HG03520 (cell line): Measurements from ENCODE around the gene SLC1A4.
"Not testable (repeated sequence)": the region's sequence is repeated elsewhere in the genome, so short reads cannot be mapped to it uniquely, and the experiment has no call there.

Experiments used
- ATAC-seq: cut with Tn5 transposase; IDR thresholded peaks from one replicate; pipeline ENCODE4 v1.9.1; 2021; ENCODE audit warnings: mild to moderate bottlenecking, moderate library complexity; ENCODE audit not compliant: unreplicated experiment

The SLC1A4 gene

GRCh38 chr2:64963138-64963537 is 26.1 kb upstream of the SLC1A4 start:
- not testable (repeated sequence) for ATAC-seq

DNA sequence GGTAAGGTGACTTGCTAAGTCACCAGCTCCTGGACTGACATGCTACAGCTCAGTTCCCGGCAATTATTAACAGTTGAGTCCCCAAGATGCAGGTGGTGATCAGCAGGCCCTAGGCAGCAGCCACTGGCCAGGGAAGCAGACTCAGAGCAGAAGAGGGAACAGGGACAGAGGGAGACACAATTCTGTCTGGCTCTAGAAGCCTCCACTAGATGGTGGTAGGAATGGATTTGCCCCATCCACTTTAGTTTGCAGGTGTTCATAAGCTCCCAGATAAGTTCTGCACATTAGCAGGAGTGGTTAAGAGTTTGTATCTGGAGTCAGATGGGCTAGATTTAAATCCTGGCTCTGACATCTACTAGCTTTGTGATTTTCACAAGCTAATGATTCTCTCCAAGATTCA is 25.5 kb upstream of the SLC1A4 start:
- ATAC-seq = no peak

DNA sequence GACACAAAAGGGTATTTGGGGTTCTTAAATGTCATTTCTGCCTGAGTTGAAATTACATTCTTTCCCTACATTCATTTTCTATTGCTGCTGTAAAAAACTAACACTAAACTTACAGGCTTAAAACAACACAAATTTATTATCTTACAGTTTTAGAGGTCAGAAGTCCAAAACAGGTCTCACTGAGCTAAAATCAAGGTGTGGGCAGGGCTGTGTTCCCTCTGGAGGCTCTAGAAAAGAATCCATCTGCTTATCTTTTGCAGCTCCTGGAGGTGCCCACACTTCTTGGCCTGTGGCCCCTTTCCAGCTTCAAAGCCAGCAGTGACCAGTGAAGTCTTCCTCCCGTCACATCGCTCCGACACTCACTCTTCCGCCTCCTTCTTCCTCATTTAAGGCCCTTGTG is 23.2 kb upstream of the SLC1A4 start:
- no peak for ATAC-seq

DNA sequence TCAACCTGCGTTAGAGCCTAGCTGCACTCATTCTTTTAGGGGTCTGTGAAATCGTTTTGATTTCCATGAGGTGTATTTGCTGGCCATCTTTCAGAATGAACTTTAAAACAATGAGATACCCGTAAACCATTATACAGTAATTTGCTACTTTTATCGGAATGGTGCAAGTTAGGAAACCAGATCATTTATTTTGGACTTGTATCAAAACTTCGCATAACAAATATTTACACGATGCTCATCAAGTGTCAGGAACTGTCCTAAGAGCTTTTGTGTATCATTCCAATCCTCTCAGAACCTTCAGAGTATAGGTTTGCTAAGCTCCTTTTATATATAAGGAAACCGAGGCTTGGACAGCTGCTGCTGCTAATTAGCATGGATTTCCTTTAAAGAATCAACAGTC is 22.4 kb upstream of the SLC1A4 start:
- ATAC-seq = no peak

DNA sequence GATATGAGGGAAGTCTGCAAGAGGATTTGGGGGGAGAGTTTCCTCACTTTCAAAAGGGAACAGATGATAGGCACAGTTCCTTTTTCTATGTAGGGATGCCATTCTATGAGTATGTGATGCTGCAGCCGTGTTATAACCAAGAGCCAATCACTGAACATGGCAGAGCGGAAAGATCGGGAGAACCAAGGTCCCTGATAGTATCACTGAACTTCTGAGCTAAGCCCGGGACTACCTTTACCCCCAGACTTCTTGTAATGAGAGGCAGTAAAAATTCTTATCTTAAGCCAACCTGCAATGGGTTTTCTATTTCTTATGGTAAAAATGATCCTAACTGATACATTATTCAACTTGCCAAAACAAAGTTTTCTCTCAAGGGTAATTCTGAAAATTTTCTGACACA is 21.6 kb upstream of the SLC1A4 start:
- no peak for ATAC-seq

GRCh38 chr2:64969086-64969485 is 20.1 kb upstream of the SLC1A4 start:
- not testable (repeated sequence) for ATAC-seq

DNA sequence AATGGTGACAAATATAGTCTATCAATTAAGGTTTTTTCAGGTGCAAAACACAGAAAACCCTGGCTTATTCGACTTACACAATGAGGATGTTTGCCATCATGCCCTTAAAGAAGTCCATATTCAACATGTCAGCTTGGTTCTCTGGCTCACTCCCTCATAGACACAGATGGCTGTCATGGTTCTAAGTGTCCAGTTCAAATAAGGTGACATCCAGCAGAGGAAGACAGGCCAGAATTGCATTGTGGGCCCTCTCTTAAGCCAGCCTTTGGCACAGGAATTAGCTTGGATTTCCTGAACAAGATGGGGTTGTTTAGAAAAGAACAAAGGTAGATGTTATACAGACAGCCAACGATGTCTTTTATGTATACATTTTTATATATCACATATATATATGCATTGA is 18.7 kb upstream of the SLC1A4 start:
- no peak for ATAC-seq

DNA sequence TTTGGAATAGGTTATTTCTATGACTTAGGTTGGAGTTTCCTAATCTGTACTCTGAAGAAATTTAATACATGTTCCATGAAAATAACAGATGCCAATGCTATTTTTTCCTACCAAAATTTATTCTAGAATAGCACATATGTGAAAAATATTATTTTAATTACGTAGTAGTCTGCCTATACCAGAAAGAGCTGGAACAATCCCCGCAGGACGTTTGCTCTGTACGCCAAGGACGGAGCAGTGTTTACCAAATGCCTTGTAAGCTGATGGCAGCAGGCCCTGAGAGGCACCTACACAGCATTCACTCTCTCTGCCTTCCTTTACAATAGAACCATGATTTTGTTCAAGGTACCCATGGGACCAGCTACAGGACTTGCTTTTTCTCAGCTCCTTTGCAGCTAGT is 16.8 kb upstream of the SLC1A4 start:
- ATAC-seq = no peak

DNA sequence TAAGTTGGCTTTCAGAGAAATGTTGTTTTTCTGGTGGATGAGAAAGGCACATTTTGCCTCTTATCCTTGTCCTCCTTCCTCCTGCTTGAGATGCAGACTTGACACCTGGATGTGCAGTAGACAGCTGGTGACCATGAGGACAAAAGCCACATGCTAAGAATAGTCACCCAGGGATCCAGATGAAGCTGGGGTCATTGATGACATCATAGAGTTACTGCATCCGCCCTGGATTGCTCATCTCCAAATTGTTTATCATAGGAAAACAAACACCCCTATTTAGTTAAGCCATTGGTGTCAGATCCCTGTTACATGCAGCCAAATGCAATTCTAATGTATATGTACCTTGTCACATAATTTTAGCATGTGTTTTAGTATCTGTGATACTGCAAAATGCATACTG is 16.3 kb upstream of the SLC1A4 start:
- ATAC-seq = no peak

DNA sequence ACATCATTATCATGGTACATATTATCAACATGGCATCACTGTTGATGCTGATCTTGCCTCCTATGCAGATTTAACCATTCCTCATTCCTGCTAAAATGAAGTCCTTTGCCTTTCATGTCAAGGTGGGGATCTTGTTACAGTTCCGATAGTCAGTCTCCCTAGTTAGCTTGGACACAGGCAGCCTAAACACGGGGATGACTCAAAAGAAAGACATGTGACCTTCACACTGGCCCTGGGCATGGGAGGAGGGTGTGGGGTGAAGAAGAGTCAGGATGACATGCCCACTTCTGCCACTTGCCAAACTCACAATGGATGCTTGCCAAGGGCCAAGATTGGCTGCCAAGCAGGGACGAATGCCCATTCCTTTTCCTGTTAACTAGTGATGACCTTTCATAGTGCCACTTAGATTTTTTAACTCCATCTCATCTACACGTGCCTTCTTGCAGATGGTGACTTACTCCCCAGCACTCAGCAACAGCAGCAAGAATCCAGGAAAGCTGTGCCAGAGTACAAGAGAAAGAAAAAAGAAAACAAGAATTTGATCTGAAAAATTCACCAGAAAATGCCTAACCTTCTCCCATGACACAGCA is 13.9 kb upstream of the SLC1A4 start:
- ATAC-seq = no peak

DNA sequence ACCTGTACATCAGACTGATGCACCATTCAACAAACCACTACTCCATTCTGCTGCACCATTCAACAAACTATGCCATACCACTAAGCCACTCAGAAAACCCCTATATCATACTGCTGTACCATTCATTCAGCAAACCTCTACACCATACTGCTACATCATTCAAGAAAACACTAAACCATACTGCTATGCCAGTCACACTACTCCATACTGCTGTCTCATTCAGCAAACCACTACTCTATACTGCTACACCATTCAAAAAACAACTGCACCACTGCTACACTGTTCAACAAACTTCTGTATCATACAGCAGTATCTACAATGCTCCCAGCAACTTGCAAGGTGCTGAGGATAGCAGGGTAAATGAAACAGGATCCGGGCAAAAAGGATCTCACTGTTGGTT is 12.9 kb upstream of the SLC1A4 start:
- ATAC-seq = no peak

- ATAC-seq = no peak
These were observed 10.5 kb upstream of the SLC1A4 start for GRCh38 chr2:64978514-64979268.

- no peak for ATAC-seq
These were observed 9.5 kb upstream of the SLC1A4 start for GRCh38 chr2:64979744-64980143.

GRCh38 chr2:64980183-64980582 is 9.0 kb upstream of the SLC1A4 start:
- ATAC-seq = no peak

GRCh38 chr2:64982311-64982857 is 6.8 kb upstream of the SLC1A4 start:
- peak; percentile 49 for ATAC-seq

GRCh38 chr2:64982932-64983331 is 6.3 kb upstream of the SLC1A4 start:
- no peak for ATAC-seq

DNA sequence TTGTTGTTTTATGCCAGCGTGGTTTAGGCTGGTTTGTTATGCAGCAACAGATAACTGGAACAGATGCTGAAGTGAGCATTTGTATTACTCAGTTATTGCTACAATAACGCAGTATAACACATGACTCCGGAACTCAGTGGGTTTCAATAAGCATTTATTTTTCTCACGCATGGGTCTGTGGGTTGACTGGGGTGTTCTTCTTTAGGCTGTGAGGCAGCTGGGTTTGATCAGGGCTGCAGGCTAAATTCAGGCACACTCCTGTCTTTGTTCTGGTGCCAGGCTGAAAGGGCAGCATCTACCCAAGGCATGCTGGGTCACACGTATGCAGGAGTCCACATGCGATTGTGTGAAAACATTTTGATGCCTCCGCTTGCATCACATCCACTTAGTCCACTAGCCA is 3.8 kb upstream of the SLC1A4 start:
- no peak for ATAC-seq

DNA sequence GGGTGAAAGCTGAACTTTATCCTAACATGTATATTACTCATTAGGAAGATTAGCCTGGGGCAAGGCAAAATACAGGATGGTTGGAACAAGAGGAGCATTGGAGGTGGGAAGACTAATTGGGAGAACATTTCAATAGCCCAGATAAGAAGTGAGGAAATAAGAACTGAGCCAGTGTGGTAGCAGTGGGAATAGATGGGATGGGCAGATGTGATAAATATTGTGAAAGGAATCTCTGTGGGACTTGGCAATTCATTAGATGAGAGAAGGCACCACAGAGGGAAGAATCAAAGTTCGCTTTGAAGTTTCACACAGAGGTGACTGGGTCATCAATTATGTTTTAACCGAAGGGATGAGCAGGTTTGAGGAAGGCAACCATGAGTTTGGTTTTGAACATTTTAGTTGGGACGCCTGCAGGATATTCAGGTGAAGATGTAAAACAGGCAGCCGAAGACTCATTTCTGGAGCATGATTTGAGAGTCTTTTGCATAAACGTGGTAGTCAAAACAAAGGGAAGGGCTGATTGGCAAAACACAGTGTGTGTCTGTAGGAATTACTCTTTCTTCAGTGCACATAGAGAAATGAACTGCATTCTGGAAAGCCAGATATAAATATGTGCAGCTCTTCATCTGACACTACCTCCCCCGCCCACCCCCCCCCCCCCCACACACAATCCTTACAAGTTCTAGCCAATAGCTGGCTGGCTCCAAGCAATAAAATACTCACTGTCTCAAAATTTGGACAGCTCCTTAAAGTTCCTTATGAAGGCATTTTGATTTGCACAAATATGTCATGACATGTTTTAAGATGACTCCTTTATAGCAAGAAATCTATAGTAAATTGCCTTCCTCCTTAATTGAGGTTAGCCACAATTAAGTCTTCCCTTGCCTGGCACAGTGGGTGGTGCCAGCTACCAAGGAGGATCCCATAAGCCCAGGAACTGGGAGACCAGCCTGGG is 1.9 kb upstream of the SLC1A4 start:
- ATAC-seq = no peak

DNA sequence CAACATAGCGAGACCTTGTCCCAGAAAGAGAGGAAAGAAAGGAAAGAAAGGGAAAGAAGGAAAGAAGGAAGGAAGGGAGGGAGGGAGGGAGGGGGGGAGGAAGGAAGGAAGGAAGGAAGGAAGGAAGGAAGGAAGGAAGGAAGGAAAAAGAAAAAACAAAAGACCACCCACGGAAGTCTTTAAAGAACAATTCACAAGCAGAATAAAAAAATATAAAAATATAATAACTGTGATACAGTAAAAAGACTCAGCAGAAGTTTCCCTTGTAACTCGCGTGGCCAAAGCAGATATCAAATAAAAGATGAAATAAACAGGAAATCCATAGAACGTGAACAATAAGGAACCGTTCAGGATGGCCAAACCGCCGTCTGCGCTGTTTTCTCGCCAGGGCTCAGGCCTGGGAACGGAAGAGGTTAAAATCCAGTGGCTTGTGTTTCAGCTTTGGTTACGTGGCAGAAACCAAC is 1.2 kb upstream of the SLC1A4 start:
- no peak for ATAC-seq

- ATAC-seq = peak; percentile 30
These were observed 626 bp upstream of the SLC1A4 start for GRCh38 chr2:64988420-64989125.
